Pancreas (tissue), 10 donors: Measurements from ENCODE around the gene BEND6. TPM values are rescaled to one million over a fixed set of nuclear protein-coding genes. Genes with fewer than 3 reads are reported as not detected.

Experiments used
- ATAC-seq, 4 donors: fragments of 200-7000 bp; cut with Tn5 transposase; one replicate each; pipeline versions ENCODE4 v1.8.0 to v1.9.1; 2020; ENCODE audit warnings: mild to moderate bottlenecking in 4 of 4, moderate library complexity in 4 of 4
- DNase-seq, 6 donors: peaks; one replicate each; pipeline ENCODE4 v3.0.0-alpha.2; 2020
- FAIRE-seq: peaks from 2 replicates; lab custom pipeline; 2012; peaks lifted over from hg19 to GRCh38; lab: Jason Lieb, UNC
- H3K27ac ChIP-seq, 4 donors: fragments of 200-600 bp; sonication (generic); 1 replicate in 3 of 4; 2 replicates in 1 of 4; pipeline versions ENCODE4 v1.5.0 to v1.8.0; 2020
- H3K27me3 ChIP-seq, 4 donors: fragments of 200-600 bp; one replicate each; pipeline ENCODE4 v1.8.0; 2021
- H3K36me3 ChIP-seq, 3 donors: fragments of 200-600 bp; sonication (generic) in 1 of 3; one replicate each; pipeline versions ENCODE4 v1.5.0 to v1.8.0; 2020 to 2021
- H3K4me1 ChIP-seq, 3 donors: fragments of 200-600 bp; one replicate each; pipeline ENCODE4 v1.8.0; 2021
- H3K4me3 ChIP-seq, 4 donors: fragments of 200-600 bp; sonication (generic) in 2 of 4; one replicate each; pipeline versions ENCODE4 v1.5.0 to v1.8.0; 2020 to 2021
- H3K9me3 ChIP-seq, 4 donors: fragments of 200-600 bp; one replicate each; pipeline ENCODE4 v1.8.0; 2021
- CTCF ChIP-seq, 4 donors: fragments of 200-600 bp; sonication (generic) in 3 of 4; IDR thresholded peaks; one replicate each; pipeline versions ENCODE4 v1.5.0 to v1.8.0; 2021; ENCODE audit warnings: antibody characterized with exemption in 4 of 4
- WGBS, 2 donors: extraction: QIAGEN DNeasy Blood & Tissue Kit; methylation state at CpG; one replicate each; pipeline ENCODE4 v1.1.7; 2013; 5-methylcytosine and 5-hydroxymethylcytosine counted together
- intact Hi-C, 3 donors: fragments of 100-400 bp; cut with DNase I; formaldehyde crosslinking; loops; one replicate each; pipeline versions ENCODE4 v1.11.1 to v1.14.2; 2022
- polyA plus RNA-seq, 2 donors: library from polyadenylated mRNA; stranded (reverse); fragments of 200-250 nt; gene quantifications; one replicate each; pipeline ENCODE4 v1.2.3, GENCODE V29; 2013
- total RNA-seq, 6 donors: library from RNA; stranded (reverse); fragmentation: NEBNext Ultra II Directional in 4 of 6; extraction: Animal tissue kit (Norgen Biotek cat#: 25700) in 4 of 6; gene quantifications; one replicate each; pipeline versions ENCODE4 v1.2.1 to v1.2.4, GENCODE V29; 2021 to 2023
- donor health status: healthy with polysubstance abuse.
- donor health status: DM: no; HTN: no; CAD: no; lungs with moderate emphysema.
- donor health status: DM: no; HTN: no; CAD: no.
- donor health status: control.
- donor health status: control.
- donor health status: Bipolar disorder and iron deficiency.
- donor health status: DM: yes; HTN: yes; CAD: no.
- donor health status: DM: no; HTN: no; CAD: no.
- donor health status: DM: no; HTN: no; CAD: no.
- donor health status: DM: yes; HTN: yes; CAD: no.

The BEND6 gene
- total RNA-seq = under 1 TPM in 4 of 6 donors, not detected in 2; 0.06 to 0.94 (median 0.47) TPM
- under 1 TPM; 0.27 to 0.87 TPM for polyA plus RNA-seq

- Histone ChIP-seq H3K9me3 (no peaks in the 10 kb centered on the region), H3K4me1 (no peaks in the 10 kb centered on the region), H3K27me3 (peaks cover 0 to 5% (median 2%) of the 10 kb centered on the region in 4 donors), H3K27ac (no peak within 1 kb of the TSS), H3K4me3 (peak within 1 kb of the TSS; percentile 20 to 52 (median 38)), H3K36me3 (no peaks in the 10 kb centered on the region)
- peak; percentile 7 to 71 (median 28) for DNase-seq
- FAIRE-seq = no peak
- peak; percentile 38 to 71 (median 54) for ATAC-seq
- 1% methylated on average over 78 to 107 of the region's 107 CpGs for WGBS, 2 donors
- no peak for TF ChIP-seq CTCF (IDR thresholded peaks at IDR 0.05)
- intact Hi-C loops = no loop called here
These were observed at the start of gene BEND6 for GRCh38 chr6:56954403-56955170. TSS of gene BEND6 (plus strand) at chr6:56955107. CDS start at chr6:56981811, 26,704 bp downstream.

- no peak overlapping the region for H3K4me3 ChIP-seq
- H3K27ac ChIP-seq = no peak overlapping the region
- no peaks in the 10 kb centered on the region for H3K4me1 ChIP-seq
- no peaks in the 10 kb centered on the region for H3K27me3 ChIP-seq
- FAIRE-seq (no peak), DNase-seq (no peak), ATAC-seq (no peak)
- WGBS, 2 donors = 83 to 84% methylated on average over 3 of the region's 3 CpGs
- TF ChIP-seq CTCF (IDR thresholded peaks at IDR 0.05) = no peak
- no peaks in the 10 kb centered on the region for H3K9me3 ChIP-seq
- intact Hi-C loops = loop anchor here in 1 of 3 donors (10.0 kb wide), 2 partner anchors 119 to 409 kb away; partner anchors contain the start of gene PRIM2
- no peaks in the 10 kb centered on the region for H3K36me3 ChIP-seq
These were observed 49.5 kb upstream of the BEND6 start for GRCh38 chr6:56905378-56905777.

- WGBS, 2 donors = 48 to 50% methylated on average over 3 of the region's 3 CpGs
- H3K4me3 ChIP-seq = no peak overlapping the region
- no peak overlapping the region for H3K27ac ChIP-seq
- no peaks in the 10 kb centered on the region for H3K4me1 ChIP-seq
- H3K36me3 ChIP-seq = no peaks in the 10 kb centered on the region
- ATAC-seq (no peak), DNase-seq (no peak), FAIRE-seq (no peak)
- no peaks in the 10 kb centered on the region for H3K27me3 ChIP-seq
- intact Hi-C loops = loop anchor here in 1 of 3 donors (10.0 kb wide), 2 partner anchors 118 to 408 kb away; partner anchors contain the start of gene PRIM2
- no peaks in the 10 kb centered on the region for H3K9me3 ChIP-seq
- no peak for TF ChIP-seq CTCF (IDR thresholded peaks at IDR 0.05)
These were observed 48.2 kb upstream of the BEND6 start for GRCh38 chr6:56906752-56907151.

- Histone ChIP-seq H3K4me3 (no peak overlapping the region), H3K36me3 (no peaks in the 10 kb centered on the region), H3K9me3 (no peaks in the 10 kb centered on the region), H3K4me1 (no peaks in the 10 kb centered on the region), H3K27ac (no peak overlapping the region), H3K27me3 (no peaks in the 10 kb centered on the region)
- no peak for DNase-seq
- intact Hi-C loops = loop anchor here in 1 of 3 donors (10.0 kb wide), 2 partner anchors 115 to 405 kb away; partner anchors contain the start of gene PRIM2
- no peak for TF ChIP-seq CTCF (IDR thresholded peaks at IDR 0.05)
- FAIRE-seq = no peak
- no peak for ATAC-seq
- WGBS, 2 donors = 44 to 47% methylated on average over 4 of the region's 4 CpGs
These were observed 45.6 kb upstream of the BEND6 start for GRCh38 chr6:56909115-56909907.
